PFSK-1 (cell line): Measurements from ENCODE around the gene PEX26.

Experiments used
- FOXP2 ChIP-seq: optimal IDR thresholded peaks from 2 replicates; pipeline ENCODE3; 2011; ENCODE audit warnings: borderline replicate concordance, control low read depth, inconsistent platforms; ENCODE audit not compliant: insufficient read depth; ENCODE audit errors: extremely low read length, extremely low read depth
- POLR2AphosphoS5 ChIP-seq: IDR thresholded peaks from 2 replicates; pipeline ENCODE4 v1.6.1; 2012; ENCODE audit warnings: low read depth, mild to moderate bottlenecking, control low read depth, low read length, moderate library complexity
- SIN3A ChIP-seq: IDR thresholded peaks from 2 replicates; pipeline ENCODE4 v1.6.1; 2012; ENCODE audit warnings: mild to moderate bottlenecking, low read length, moderate library complexity, borderline replicate concordance; ENCODE audit not compliant: insufficient read depth
- TAF1 ChIP-seq: IDR thresholded peaks from 2 replicates; pipeline ENCODE4 v1.6.1; 2012; ENCODE audit warnings: low read length, control low read depth, borderline replicate concordance; ENCODE audit not compliant: insufficient read depth
- TF ChIP-seq, protein P1 (sequence below), 2 experiments: IDR thresholded peaks; 2 replicates each; pipeline versions ENCODE4 v1.6.1 to v1.8.0; 2011 to 2012; ENCODE audit warnings: low read depth in 2 of 2, low read length in 2 of 2, control low read depth in 1 of 2, inconsistent platforms in 1 of 2, mild to moderate bottlenecking in 1 of 2, moderate library complexity in 1 of 2; ENCODE audit not compliant: insufficient read depth in 1 of 2

PEX26 gene

DNA sequence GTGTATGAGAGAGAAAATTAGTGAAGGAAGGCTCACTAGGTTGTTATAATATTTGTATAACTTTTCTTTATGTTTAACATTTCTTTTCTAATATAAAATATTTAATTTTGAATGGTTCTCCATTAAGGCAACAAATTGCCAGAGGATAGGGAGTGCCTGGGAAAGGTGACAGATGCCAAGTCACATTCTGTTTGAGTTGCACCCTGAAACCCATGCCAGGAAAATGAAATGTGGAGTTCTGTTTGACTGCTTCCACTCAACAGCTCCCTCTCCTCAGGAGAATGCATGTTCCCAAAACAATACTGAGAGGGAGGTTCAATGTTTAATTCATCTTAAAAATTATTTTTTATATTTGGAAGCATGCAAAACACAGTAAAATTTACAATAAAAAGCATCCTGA is 66.3 kb downstream of the PEX26 start:
- TF ChIP-seq TAF1 (no peak), FOXP2 (no peak), POLR2AphosphoS5 (no peak), SIN3A (no peak)
- TF ChIP-seq, protein P1, sequence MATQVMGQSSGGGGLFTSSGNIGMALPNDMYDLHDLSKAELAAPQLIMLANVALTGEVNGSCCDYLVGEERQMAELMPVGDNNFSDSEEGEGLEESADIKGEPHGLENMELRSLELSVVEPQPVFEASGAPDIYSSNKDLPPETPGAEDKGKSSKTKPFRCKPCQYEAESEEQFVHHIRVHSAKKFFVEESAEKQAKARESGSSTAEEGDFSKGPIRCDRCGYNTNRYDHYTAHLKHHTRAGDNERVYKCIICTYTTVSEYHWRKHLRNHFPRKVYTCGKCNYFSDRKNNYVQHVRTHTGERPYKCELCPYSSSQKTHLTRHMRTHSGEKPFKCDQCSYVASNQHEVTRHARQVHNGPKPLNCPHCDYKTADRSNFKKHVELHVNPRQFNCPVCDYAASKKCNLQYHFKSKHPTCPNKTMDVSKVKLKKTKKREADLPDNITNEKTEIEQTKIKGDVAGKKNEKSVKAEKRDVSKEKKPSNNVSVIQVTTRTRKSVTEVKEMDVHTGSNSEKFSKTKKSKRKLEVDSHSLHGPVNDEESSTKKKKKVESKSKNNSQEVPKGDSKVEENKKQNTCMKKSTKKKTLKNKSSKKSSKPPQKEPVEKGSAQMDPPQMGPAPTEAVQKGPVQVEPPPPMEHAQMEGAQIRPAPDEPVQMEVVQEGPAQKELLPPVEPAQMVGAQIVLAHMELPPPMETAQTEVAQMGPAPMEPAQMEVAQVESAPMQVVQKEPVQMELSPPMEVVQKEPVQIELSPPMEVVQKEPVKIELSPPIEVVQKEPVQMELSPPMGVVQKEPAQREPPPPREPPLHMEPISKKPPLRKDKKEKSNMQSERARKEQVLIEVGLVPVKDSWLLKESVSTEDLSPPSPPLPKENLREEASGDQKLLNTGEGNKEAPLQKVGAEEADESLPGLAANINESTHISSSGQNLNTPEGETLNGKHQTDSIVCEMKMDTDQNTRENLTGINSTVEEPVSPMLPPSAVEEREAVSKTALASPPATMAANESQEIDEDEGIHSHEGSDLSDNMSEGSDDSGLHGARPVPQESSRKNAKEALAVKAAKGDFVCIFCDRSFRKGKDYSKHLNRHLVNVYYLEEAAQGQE (IDR thresholded peaks at IDR 0.05; ENCODE audit: insufficient read depth in 1 of 2, low read depth in 2 of 2, low read length in 2 of 2): no peak

GRCh38 chr22:18145676-18146388 is 68.0 kb downstream of the PEX26 start:
- TF ChIP-seq POLR2AphosphoS5: no peak
- TF ChIP-seq, protein P1 (IDR thresholded peaks at IDR 0.05; ENCODE audit: insufficient read depth in 1 of 2, low read depth in 2 of 2, low read length in 2 of 2): no peak
- no peak for TF ChIP-seq SIN3A
- TF ChIP-seq FOXP2: no peak
- TF ChIP-seq TAF1: no peak

DNA sequence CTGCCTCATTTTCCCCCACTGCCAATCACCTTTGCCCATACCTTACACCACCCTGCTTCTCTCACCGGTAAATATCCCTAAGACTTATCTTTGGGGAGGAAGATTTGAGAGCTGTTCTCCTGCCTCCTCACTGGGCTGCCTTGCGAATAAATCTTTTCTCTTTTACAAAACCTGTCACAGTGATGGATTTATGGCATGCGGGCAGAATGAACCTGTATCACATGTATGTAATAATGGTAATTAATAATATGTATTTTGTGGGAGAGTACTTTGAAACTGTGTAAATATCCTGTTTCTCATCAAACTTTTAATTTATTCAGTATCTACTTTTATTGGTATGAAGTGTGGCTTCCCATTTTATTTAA is 68.6 kb downstream of the PEX26 start:
- TF ChIP-seq, protein P1 (IDR thresholded peaks at IDR 0.05; ENCODE audit: insufficient read depth in 1 of 2, low read depth in 2 of 2, low read length in 2 of 2): no peak
- no peak for TF ChIP-seq SIN3A

GRCh38 chr22:18147791-18148190 is 70.0 kb downstream of the PEX26 start:
- TF ChIP-seq FOXP2 (no peak), SIN3A (no peak), TAF1 (no peak)

DNA sequence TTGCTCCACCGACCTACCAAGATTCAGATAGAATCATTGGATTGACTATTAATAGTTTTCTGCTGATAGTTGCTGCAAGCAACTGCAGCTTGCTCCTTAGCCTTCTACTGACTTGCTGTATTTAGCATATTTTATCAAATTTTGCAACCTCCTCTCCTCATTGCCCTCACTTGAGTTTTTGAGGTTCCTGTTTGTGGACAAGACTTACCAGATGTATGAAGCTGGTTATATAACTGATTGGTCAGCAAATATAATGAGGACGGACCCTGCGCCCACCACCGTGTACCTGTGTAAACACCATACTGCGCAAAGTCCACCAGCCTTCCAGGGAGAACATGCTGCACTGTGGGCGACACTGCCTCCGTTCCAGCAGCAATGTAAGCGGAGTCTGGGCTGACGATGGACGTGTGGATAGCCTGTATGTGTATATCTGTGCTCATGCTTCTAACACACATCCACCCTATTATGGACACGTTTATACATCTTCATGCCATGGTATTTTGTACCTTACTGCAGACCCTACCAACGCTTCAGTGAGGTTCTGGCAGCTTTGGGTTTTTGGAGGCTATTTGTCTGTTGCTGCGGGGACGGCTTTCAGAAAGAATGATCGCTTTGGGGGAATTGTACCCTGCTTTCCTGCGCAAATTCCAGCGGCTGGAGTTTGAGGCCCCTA is 70.6 kb downstream of the PEX26 start:
- TF ChIP-seq, protein P1 (IDR thresholded peaks at IDR 0.05; ENCODE audit: insufficient read depth in 1 of 2, low read depth in 2 of 2, low read length in 2 of 2): no peak
- TF ChIP-seq SIN3A: no peak
- no peak for TF ChIP-seq TAF1
- TF ChIP-seq FOXP2: no peak
- TF ChIP-seq POLR2AphosphoS5: no peak
